GM18909 (cell line): ENCODE data around the gene ZNF195.
"Not testable (repeated sequence)": the region's sequence is repeated elsewhere in the genome, so short reads cannot be mapped to it uniquely, and the experiment has no call there.

Source experiments
- ATAC-seq: cut with Tn5 transposase; IDR thresholded peaks from one replicate; pipeline ENCODE4 v1.9.1; 2021; ENCODE audit warnings: mild to moderate bottlenecking; ENCODE audit not compliant: unreplicated experiment, poor library complexity

Gene ZNF195

GRCh38 chr11:3357994-3358676 is 20.8 kb downstream of the ZNF195 start:
- no peak for ATAC-seq

DNA sequence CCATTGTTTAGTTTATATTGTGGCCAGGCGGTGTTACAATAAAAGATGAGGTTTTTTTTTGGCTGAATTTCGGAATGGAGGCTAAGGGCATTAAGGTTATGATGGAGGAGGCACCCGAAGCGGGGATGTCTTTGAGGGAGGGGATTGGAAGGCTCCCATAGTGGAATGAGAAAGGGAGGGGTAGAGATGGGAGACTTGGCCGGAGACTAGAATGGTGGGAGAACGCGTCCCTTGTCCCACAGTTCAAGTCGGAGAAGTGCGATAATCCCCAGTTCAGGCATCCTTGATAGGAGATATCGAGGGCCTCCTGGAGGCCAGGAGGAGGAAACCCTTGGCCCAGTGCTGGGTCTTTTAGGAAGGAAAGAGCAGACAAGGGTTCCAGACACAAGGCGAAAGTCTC is 21.6 kb downstream of the ZNF195 start:
- no peak for ATAC-seq

- ATAC-seq = no peak
Observed at GRCh38 chr11:3356858-3357257, 22.1 kb downstream of the ZNF195 start.

DNA sequence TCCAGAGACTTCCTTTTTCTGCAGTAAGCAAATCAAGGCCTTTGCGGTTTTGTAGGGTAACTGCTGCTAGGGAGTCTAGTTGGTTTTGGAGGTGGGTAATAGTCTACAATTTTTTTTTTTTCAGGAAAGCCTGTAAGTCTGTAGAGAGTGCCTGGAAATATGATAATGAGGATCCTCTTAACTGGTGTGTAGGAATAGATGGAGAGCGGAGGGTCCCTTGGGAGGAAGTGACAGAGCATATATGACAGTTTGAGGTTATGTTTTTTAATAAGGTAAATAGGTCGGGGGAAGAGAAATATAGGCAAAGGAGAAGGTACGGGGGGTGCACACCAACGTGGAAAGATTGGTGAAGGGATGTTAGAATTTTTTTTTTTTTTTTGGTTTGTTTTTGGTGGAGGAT is 25.9 kb downstream of the ZNF195 start:
- ATAC-seq = no peak

GRCh38 chr11:3347127-3347526 is 31.8 kb downstream of the ZNF195 start:
- ATAC-seq = no peak

DNA sequence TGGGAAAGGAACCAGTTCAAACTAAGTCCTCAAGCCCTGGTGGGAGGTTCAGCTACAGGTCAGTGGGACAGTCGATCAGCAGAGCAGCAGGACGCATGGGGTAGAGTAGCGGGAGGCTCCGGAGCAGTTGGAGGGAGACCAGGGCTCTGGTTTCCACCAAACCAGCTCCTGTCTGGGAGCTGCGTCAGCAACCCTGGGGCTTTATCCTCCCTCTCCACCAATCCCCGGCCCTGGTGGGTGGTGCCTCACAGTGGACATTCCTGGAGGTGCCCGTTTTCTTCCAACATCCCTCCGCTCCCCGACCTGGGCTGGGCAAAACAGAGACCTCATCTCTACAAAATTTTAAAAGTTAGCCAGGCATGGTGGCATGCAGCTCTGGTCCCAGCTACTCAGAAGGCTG is 32.4 kb downstream of the ZNF195 start:
- no peak for ATAC-seq

GRCh38 chr11:3345736-3346135 is 33.2 kb downstream of the ZNF195 start:
- ATAC-seq = no peak

DNA sequence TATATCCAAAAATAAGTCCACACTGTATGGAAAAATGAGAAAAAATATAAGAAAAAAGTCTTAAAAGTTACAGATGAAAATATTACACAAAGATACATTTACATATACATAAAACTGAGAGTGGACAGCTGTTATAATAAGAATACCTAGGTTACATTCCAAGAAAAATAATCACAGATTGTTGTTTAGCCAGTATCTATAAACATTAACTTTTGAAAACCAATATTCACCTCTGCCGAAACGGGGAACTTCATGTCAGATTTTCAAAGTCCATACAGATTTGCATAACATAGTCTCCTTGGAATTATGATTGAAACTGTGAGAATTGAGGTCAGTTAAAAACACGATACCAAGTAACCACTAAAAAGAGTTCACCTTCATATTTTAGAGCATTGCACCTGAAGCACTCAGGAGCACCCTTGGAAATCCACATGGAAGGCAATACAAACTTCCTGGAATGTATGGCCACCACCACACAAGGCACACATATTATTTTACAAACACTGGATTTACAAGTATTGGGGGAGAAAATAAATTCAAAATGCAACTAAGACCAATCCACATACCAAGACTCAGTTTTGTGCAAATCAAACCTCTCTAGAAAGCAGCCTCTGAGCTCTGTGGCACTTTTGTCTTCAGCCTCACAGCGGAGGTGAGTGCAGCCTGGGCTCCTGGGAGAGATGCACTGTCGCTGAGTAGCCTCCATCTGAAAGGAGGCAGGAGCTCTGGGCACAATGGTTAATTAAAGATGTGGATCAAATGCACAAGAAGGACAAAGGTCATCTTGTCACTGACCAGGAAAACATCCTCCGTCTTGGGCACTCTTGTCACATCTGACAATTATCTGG is 34.4 kb downstream of the ZNF195 start:
- ATAC-seq = no peak

DNA sequence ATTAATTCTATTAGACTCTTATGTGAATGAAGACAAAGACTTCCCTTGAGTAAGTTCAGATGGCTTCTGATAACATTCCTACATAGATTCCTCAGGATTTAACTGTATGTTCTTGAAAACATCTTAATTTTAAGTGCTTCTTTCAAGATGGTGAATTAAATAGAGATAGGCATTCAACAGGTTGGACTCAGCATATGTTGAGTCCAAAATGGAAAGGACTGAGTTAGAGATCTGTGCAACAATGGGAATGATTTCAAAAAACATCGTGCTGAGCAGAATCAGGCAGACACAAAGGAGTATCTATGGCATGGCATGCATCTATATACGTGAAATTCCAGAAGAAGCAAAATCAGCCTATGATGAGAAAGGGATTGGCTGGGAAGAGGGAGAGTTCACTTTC is 36.2 kb downstream of the ZNF195 start:
- no peak for ATAC-seq

DNA sequence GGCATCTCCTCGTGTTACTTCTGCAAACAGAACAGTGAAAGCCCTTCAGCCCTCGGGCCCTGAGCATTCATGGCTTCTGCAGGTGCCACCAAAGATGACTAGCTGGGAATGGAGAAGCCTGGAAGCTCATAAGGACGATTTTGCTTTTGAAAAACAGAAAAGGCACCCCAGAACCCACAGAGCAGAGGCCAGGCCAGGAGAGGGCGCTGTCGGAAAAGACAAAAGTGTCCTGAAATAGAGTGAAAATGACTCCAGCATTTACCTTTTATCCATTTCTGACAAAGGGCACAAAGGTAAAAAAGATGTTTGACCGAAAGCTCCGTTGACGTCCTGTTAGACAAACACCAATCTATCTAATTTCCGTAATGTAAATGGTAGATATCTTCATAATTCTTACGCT is 37.6 kb downstream of the ZNF195 start:
- ATAC-seq = no peak

DNA sequence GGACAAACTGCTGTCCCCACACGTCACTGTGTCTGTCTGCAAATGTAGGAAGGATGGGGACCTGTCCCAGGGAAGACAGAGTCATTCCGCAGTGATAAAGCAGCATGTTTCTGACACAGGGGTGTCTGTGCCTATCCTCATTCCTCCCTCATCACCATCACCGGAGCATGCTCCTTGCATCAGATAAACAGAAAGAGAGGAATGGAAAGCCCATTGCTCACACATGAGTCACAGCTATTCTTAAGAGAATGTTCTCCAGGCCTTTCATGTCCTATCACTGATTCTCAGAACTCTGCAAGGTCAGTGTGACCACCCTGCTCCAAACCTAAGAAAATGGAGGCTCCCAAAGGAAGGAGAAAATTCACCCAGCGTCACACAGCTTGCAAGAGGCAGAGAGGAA is 38.9 kb downstream of the ZNF195 start:
- no peak for ATAC-seq

- ATAC-seq = no peak
Observed at GRCh38 chr11:3339340-3339624, 39.7 kb downstream of the ZNF195 start.

- no peak for ATAC-seq
Observed at GRCh38 chr11:3338569-3339339, 40.2 kb downstream of the ZNF195 start.

- not testable (repeated sequence) for ATAC-seq
Observed at GRCh38 chr11:3336420-3336819, 42.5 kb downstream of the ZNF195 start.

DNA sequence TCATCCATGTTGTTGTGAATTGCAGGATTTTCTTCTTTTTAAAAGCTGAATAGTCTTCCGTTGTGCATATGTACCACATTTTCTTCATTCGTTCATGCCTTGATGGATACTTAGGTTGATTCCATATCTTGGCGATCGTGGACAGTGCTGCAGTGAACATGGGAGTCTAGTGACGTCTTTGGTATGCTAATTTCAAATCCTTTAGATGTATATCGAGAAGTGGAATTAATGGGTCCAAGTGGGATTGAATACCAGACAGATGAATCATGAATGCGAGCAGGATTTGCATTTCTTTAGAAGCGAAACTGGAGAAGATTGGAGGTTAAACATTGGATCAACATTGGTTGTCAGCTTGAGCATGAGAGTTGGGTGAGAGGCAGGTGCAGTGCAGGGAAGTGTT is 45.8 kb downstream of the ZNF195 start:
- not testable (repeated sequence) for ATAC-seq

- not testable (repeated sequence) for ATAC-seq
Observed at GRCh38 chr11:3331078-3331477, 47.9 kb downstream of the ZNF195 start.

DNA sequence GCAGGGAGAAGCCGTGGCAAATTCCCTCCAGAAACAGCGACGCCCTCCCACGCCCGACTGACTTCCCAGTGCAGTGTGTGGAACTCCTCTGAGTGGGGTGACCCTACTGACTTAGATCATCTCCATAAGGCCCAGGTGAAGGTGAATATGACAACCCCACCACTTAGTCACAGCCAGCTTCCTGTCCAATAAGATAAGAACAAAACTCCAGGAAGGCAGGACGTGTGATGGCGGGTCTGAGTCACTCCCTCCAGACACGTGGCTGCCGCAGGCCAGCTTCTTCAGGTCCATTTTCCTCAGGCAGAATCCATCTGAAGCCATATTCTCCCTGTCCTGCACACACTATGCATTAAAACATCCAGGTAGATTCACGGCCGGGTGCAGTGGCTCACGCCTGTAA is 48.9 kb downstream of the ZNF195 start:
- not testable (repeated sequence) for ATAC-seq

DNA sequence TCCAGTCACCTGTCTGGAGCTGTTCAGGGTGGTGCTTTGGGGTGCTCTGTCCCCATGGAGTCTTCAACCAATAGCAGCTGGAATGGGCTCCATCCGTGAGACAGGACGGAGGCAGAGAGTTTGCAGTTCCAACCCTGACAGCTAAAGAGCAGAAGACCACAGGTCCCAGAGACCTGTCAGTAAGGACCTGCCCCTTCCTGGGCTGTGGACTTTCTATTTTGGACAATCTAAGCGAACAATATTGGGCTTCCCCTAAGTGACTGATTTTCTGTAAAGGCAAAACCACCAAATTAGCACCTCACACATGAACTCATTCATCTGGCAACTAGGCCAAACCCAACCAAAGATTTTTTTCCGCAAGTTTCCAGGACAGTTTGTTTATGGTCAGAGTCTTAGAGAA is 50.4 kb downstream of the ZNF195 start:
- not testable (repeated sequence) for ATAC-seq

- not testable (repeated sequence) for ATAC-seq
Observed at GRCh38 chr11:3326450-3326849, 52.5 kb downstream of the ZNF195 start.

GRCh38 chr11:3324724-3325123 is 54.2 kb downstream of the ZNF195 start:
- ATAC-seq = not testable (repeated sequence)
